OCI-LY3 (cell line): ENCODE measurements around the gene PPP3CA.

Experiments used
- H2AFZ ChIP-seq: fragments of 200-600, 300-600 bp; shearing (Covaris generic); 2 replicates; pipeline ENCODE4 v1.6.0; 2014; ENCODE audit warnings: antibody characterized with exemption, low read depth, low read length
- H3K27ac ChIP-seq: fragments of 200-600, 300-600 bp; sonication (generic); 2 replicates; pipeline ENCODE4 v1.5.1; 2014; ENCODE audit warnings: mild to moderate bottlenecking, low read length, moderate library complexity, mixed read lengths
- H3K27me3 ChIP-seq: fragments of 200-600, 300-600 bp; sonication (generic); 2 replicates; pipeline ENCODE4 v1.6.1; 2014; ENCODE audit warnings: low read depth, low read length, mixed read lengths
- H3K36me3 ChIP-seq: fragments of 200-600, 300-600 bp; sonication (generic); replicated peaks from 2 replicates; pipeline ENCODE3; 2014; ENCODE audit warnings: low read depth, low read length, mixed read lengths
- H3K4me1 ChIP-seq: fragments of 300-600, 200-600 bp; sonication (generic); 2 replicates; pipeline ENCODE4 v1.6.1; 2014; ENCODE audit warnings: low read length, mixed read lengths
- H3K4me2 ChIP-seq: fragments of 200-600, 300-600 bp; sonication (generic); 2 replicates; pipeline ENCODE4 v1.6.1; 2014; ENCODE audit warnings: low read length, mixed read lengths
- H3K4me3 ChIP-seq: fragments of 300-600, 200-600 bp; sonication (generic); 2 replicates; pipeline ENCODE4 v1.5.1; 2014; ENCODE audit warnings: antibody characterized with exemption, mild to moderate bottlenecking, low read length, moderate library complexity
- H3K79me2 ChIP-seq: fragments of 300-600, 200-600 bp; shearing (Covaris generic); 2 replicates; pipeline ENCODE4 v1.6.1; 2014; ENCODE audit warnings: mild to moderate bottlenecking, low read length, mixed read lengths
- H3K9ac ChIP-seq: fragments of 300-600, 200-600 bp; shearing (Covaris generic); 2 replicates; pipeline ENCODE4 v1.6.0; 2014; ENCODE audit warnings: mild to moderate bottlenecking, low read length, moderate library complexity
- H3K9me3 ChIP-seq: fragments of 200-600, 300-600 bp; shearing (Covaris generic); 2 replicates; pipeline ENCODE4 v1.6.1; 2014; ENCODE audit warnings: low read length, mixed read lengths; ENCODE audit not compliant: insufficient read depth
- H4K20me1 ChIP-seq: fragments of 200-600, 300-600 bp; sonication (generic); 2 replicates; pipeline ENCODE4 v1.6.1; 2016; ENCODE audit warnings: low read length, mixed read lengths; ENCODE audit not compliant: insufficient read depth
- EZH2phosphoT487 ChIP-seq: fragments of 200-600 bp; shearing (Covaris generic); IDR thresholded peaks from 2 replicates; pipeline ENCODE4 v1.6.1; 2018; ENCODE audit warnings: antibody characterized with exemption, mixed run types, low read depth
- TF ChIP-seq, protein P1 (sequence below): fragments of 200-600, 300-600 bp; sonication (generic); IDR thresholded peaks from 2 replicates; pipeline ENCODE4 v1.5.1; 2014; ENCODE audit warnings: antibody characterized with exemption, low read length, low read depth

The PPP3CA gene

DNA sequence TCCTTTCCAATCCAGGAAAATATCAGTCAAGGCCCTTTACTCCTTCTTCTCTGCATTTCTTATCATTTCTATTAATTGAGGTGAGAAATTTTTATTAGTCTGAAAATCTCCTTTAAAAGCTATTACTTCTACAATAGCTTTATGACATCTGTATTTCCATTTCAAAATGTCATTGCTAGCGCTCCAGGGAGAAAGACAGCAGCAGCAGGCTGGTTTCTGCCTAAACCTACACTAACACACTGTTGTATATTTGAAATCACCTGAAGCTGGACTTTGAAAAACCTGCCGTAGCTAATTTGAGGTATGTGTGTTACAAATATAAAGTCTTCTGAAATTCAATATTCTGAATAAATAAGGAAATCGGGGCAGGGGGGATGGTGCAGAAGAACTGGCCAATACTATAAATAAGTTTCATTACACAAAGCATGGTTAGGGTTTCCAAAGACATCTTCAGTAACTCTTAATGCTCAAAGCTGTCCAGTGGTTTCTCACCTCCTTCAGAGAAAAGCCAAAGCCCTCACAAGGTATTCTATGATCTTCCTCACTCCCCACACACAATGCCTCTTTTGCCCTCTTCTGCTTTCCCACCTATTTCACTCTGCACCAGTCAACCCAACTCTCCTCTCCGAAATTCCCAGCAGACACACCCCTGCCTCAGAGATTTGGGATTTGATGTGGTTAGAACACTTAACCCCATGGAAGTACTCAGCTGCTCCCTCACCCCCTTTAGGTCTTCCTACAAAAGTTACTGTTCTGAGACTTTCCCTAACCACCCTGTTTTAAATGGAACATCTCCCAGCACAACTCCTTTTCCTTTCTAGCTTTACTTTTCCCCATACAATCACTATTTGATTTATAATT is 122.7 kb downstream of the PPP3CA start:
- H3K9ac ChIP-seq, result no peak overlapping the region
- no peaks in the 10 kb centered on the region for H3K4me1 ChIP-seq
- no peak overlapping the region for H3K27ac ChIP-seq
- H4K20me1 ChIP-seq, result peaks cover 22% of the 10 kb centered on the region; the same call in 1 of the 2 replicates
- no peaks in the 10 kb centered on the region for H3K27me3 ChIP-seq
- H3K9me3 ChIP-seq, result no peaks in the 10 kb centered on the region
- H3K4me2 ChIP-seq, result no peak overlapping the region
- no peaks in the 10 kb centered on the region for H3K36me3 ChIP-seq
- no peak overlapping the region for H3K4me3 ChIP-seq
- peaks cover 10% of the 10 kb centered on the region; the same call in 1 of the 2 replicates for H3K79me2 ChIP-seq
- H2AFZ ChIP-seq, result no peak overlapping the region
- TF ChIP-seq, protein P1, sequence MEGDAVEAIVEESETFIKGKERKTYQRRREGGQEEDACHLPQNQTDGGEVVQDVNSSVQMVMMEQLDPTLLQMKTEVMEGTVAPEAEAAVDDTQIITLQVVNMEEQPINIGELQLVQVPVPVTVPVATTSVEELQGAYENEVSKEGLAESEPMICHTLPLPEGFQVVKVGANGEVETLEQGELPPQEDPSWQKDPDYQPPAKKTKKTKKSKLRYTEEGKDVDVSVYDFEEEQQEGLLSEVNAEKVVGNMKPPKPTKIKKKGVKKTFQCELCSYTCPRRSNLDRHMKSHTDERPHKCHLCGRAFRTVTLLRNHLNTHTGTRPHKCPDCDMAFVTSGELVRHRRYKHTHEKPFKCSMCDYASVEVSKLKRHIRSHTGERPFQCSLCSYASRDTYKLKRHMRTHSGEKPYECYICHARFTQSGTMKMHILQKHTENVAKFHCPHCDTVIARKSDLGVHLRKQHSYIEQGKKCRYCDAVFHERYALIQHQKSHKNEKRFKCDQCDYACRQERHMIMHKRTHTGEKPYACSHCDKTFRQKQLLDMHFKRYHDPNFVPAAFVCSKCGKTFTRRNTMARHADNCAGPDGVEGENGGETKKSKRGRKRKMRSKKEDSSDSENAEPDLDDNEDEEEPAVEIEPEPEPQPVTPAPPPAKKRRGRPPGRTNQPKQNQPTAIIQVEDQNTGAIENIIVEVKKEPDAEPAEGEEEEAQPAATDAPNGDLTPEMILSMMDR, result no peak
- no peak for TF ChIP-seq EZH2phosphoT487

DNA sequence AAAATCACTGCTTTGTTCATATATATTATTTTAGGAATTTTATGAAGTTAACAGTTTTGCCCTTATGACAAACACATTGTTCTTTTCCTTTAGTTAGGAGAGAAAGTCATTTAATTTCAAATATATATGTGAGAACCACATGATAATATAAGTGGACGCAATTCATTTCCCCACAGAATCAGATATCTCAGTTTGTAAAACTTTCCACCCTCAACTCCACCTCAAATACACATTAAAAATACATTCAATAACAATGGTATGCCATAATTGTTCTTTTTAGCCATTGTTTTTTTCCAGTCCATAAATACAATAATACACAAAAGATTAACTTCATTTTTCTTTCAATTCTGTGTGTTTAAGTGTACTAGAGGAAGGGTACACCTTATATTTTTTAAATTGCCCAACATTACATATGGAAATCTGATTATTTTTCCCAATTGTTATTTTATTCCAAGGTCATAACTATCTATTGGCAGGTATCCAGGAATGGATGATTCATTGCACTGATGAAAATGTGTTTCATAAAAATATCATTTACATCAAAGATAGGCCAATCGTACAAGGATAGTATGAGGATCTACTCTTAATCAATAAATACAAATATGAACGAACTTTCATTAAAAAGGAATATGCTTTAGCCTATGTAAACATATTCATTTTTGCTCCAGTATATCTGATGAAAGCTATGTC is 125.0 kb downstream of the PPP3CA start:
- H3K9ac ChIP-seq, result no peak overlapping the region
- no peak overlapping the region for H3K4me3 ChIP-seq
- H3K36me3 ChIP-seq, result no peaks in the 10 kb centered on the region
- no peaks in the 10 kb centered on the region for H3K4me1 ChIP-seq
- no peaks in the 10 kb centered on the region for H3K27me3 ChIP-seq
- no peak overlapping the region for H3K27ac ChIP-seq
- H3K4me2 ChIP-seq, result no peak overlapping the region
- no peak overlapping the region for H2AFZ ChIP-seq
- TF ChIP-seq EZH2phosphoT487, result no peak
- TF ChIP-seq, protein P1, result no peak
- H4K20me1 ChIP-seq, result peaks cover 22% of the 10 kb centered on the region; the same call in 1 of the 2 replicates
- no peaks in the 10 kb centered on the region for H3K9me3 ChIP-seq
- peaks cover 11% of the 10 kb centered on the region; the same call in 1 of the 2 replicates for H3K79me2 ChIP-seq

DNA sequence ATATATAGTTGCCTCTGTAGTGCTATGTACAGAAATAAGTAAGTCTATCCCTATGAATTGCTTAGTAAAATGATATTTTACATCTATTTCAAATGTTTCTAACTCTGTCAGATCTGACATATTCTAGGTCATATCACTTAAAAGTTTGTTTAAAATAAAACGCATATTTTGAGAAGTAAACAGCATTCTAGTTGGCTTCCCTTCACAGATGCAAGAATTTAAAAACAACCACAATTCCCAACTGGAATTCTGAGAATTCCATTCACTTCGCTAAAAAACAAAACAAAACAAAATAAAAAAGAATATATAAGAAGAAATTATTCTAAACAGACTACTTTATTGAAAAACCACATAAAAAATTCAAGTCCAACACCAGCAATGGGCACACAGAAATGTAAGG is 126.0 kb downstream of the PPP3CA start:
- no peak overlapping the region for H3K4me2 ChIP-seq
- H2AFZ ChIP-seq, result no peak overlapping the region
- H3K27me3 ChIP-seq, result no peaks in the 10 kb centered on the region
- peaks cover 11% of the 10 kb centered on the region; the same call in 1 of the 2 replicates for H3K79me2 ChIP-seq
- no peak overlapping the region for H3K27ac ChIP-seq
- H3K36me3 ChIP-seq, result no peaks in the 10 kb centered on the region
- H3K9me3 ChIP-seq, result no peaks in the 10 kb centered on the region
- no peaks in the 10 kb centered on the region for H3K4me1 ChIP-seq
- no peak for TF ChIP-seq EZH2phosphoT487
- H4K20me1 ChIP-seq, result peaks cover 22% of the 10 kb centered on the region; the same call in 1 of the 2 replicates
- H3K9ac ChIP-seq, result no peak overlapping the region
- H3K4me3 ChIP-seq, result no peak overlapping the region

DNA sequence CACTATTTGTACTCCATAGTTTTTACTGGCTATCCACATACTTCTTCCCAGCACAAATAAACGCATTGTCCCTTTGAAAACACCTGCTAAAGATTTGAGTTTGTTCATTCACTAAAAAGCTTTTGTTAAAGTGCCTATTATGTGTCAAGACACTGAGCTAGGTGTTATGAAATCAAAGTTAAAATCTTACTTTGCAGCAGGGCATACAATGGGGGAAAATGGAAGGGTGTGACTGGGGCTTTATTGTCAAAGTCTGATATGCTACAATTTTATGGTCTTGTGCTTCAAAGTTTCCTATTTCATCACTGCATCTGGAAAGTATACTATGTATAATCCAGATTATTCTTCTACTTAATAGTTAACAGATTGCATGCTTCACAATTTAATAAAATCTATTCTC is 128.4 kb downstream of the PPP3CA start:
- H3K4me2 ChIP-seq, result no peak overlapping the region
- H3K27ac ChIP-seq, result no peak overlapping the region
- no peak overlapping the region for H3K9ac ChIP-seq
- no peaks in the 10 kb centered on the region for H3K4me1 ChIP-seq
- no peak for TF ChIP-seq EZH2phosphoT487
- TF ChIP-seq, protein P1, result no peak
- H3K27me3 ChIP-seq, result no peaks in the 10 kb centered on the region
- H2AFZ ChIP-seq, result no peak overlapping the region
- no peaks in the 10 kb centered on the region for H3K36me3 ChIP-seq
- H3K9me3 ChIP-seq, result no peaks in the 10 kb centered on the region
- peaks cover 16% of the 10 kb centered on the region; the same call in 1 of the 2 replicates for H3K79me2 ChIP-seq
- no peak overlapping the region for H3K4me3 ChIP-seq
- H4K20me1 ChIP-seq, result peaks cover 25% of the 10 kb centered on the region; the same call in 1 of the 2 replicates
